Measurements from ENCODE around the gene MAP3K5.

The MAP3K5 gene

GRCh38 chr6:136535017-136535765 is 257.1 kb downstream of the MAP3K5 start:
- DNase-seq, result no peak

DNA sequence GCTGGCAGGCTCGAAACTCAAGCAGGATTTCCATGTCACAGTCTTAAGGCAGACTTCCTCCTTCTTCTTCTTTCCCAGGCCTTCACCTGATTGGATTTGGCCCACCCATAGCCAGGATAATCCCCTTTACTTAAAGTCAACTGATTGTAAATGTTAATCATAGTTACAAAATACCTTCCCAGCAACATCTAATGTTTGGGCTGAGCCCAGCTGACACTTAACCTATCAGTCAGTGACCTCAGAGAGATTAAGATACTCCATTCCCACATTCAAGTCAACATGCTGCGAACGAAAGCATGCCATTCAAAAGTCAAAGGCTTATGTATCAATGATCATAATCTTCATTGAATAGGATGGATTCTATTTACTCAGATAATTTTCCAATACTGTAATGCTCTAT is 258.0 kb downstream of the MAP3K5 start:
- DNase-seq, result no peak

DNA sequence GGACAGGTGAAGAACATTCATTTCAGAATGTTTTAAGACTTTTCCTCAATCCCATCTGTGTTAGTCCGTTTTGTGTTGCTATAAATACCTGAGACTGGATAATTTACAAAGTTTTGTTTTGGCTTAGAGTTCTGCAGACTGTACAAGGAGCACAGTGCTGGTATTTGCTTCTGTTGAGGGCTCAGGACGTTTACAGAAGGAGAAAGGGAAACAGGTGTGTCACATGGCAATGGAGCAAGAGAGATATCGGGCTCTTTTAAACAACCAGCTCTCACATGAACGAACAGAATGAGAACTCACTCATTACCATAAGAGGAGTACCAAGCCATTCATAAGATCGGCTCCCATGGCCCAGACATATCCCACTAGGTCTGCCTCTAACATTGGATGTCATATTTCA is 258.8 kb downstream of the MAP3K5 start:
- no peak for DNase-seq

DNA sequence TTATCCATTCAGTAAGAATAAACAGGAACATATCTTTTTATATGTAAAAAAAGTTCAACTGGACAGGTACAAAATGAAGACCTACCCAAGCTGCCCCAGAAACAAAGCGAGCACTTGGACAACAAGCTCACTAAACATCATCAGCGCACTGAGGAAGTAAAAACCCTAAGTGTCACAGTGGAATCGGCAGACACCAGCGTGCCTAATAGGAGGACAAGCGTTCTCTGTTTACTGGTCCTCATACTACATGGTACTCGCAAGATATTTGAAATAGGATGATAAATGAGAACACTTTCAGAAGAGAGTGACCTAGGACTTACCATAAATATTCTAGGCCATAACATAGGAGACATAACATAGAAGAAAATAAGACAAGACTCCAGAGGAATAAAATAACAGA is 260.2 kb downstream of the MAP3K5 start:
- DNase-seq, result no peak

GRCh38 chr6:136529710-136530109 is 262.6 kb downstream of the MAP3K5 start:
- DNase-seq, result no peak

DNA sequence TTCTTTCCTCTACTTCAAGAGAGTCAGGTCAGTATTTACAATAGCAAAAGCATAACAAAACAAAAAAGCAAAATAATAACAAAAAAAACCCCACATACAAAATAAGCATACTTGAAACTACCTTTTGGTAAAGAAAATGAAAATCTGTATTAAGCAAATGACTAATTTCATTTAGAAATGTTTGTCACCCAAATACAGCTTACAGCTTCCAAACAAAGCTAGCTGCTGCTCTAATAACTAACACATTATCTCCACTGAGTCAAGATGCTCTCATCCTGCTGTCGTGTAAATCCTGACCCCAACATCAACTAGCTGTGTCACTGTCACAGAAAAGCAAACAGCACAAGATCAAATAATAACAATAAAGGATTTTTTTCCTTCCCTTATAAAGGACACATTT is 263.8 kb downstream of the MAP3K5 start:
- no peak for DNase-seq

DNA sequence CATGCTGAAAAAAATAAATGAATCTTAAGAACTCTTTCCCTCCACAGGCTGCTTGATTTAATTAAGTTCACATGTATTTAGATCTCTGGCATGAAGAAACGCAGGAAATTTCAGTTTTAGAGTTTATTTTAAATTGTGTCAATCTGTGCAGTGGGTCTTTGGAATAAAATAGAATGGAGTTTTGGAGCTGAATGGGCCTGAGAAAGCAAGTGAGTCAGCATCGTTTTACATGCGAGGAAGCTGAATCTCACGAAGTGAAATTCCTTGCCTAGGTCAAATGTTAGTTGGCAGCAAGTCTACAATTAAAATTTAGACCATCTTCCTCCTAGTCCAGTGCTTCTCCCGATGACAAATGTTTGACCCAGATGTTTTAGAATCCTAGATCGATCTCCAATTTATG is 264.4 kb downstream of the MAP3K5 start:
- no peak for DNase-seq

- DNase-seq, result no peak
Measured at GRCh38 chr6:136526937-136527336, 265.3 kb downstream of the MAP3K5 start.

GRCh38 chr6:136526196-136526930 is 265.9 kb downstream of the MAP3K5 start:
- DNase-seq, result peak; percentile 52

- DNase-seq, result no peak
Measured at GRCh38 chr6:136525586-136526195, 266.6 kb downstream of the MAP3K5 start.

DNA sequence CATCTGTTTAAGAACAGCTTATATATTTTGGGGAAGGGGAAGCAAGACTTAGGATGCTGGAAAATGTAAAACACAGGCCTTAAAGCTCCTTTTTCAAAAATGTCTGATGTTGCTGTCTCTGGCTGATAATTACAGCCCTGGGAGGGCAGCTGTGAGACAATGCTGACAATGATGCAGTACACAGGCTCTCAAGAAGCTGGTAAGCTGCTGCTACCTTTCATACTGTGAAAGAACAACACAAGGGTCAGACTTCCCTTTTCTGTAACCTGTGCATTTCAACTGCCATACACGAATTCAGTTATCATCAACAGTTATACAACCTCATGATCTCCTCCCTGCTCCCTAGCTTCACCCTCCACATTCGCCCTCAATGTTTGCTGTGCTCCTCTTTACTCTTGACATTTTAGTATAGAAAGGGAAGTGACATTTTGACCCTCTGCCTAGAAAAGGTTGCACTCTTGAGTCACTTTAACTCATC is 267.3 kb downstream of the MAP3K5 start:
- DNase-seq, result no peak

DNA sequence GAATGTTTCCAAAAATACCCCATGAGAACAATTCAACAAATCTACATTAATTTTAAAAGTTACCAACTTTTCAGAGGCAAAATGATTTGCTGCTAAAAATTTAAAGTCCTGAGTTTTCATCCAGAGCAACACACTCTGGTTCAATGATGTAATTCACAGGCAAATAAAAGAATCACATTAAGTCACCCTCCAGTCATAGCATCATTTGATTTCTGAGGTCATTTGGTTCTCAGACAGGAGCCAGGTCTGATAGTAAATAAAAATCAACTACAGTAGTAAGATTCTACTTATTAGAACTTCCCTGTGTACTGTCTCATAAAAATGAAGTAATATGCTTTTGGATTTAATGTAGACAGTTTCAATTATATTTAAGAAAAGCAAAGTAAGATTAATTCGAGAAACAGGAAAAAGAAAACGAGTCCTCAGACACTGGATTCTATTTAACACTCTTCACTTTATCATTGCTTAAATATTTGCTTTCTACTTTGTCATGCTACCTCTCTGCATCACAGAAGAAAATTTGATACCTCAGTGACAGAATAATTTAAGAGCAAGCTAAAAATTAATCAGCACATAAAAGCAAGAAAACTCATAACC is 267.8 kb downstream of the MAP3K5 start:
- DNase-seq, result no peak

DNA sequence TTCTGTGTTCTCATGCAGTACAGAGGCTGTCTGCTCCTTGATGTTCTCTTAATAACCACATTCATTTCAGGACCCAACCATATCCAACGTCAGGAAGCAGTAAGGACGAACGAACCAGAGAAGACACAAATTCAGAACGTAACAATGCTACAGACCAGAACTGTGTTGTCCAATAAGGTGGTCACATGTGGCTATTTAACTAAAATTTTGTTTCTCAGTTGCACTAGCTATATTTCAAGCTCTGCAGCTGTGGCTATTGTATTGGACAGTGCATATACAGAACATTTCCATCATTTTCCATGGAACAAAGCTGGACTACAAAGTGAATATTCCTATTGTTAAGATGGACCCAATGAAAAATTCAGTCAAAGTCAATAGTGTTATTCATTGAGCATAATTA is 269.1 kb downstream of the MAP3K5 start:
- DNase-seq, result no peak

GRCh38 chr6:136522636-136523035 is 269.6 kb downstream of the MAP3K5 start:
- DNase-seq, result no peak

DNA sequence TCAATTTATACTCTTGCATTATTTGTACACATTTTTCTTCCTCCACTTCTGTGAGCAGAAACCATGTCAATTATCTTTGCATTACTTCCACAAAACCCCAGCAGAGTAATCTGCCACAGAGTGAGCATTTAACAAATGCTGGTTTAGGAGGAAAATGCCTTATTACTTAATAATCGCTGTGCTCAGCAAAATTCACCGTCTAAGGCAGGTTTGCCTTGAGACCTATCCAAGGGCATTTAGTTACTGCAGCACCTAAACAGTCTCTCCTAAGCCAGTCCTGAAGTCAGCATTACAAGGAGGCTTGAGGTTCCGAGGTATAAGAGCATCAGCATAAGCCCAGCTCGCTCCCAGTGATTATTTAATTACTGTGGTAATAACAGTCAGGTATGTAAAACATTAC is 270.4 kb downstream of the MAP3K5 start:
- DNase-seq, result no peak

DNA sequence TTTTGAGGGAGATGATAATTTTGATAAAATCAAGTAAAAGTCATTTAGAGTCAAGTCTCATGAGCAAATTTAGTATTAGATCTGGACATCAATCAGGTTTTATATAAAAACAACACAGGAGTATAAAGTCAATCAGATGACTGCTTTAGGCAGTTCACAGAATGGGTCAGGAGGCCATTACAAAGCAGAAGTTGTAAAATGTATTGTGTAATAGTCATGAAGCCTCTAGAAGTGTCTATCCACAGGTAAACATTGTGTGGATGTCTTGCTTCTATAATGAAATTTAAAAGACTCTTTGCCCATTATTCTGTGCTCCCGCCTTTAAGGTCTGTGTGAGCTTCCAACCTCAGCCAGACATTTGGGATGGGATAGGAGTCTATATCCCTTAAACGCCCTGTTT is 270.9 kb downstream of the MAP3K5 start:
- no peak for DNase-seq

- no peak for DNase-seq
Measured at GRCh38 chr6:136520517-136520916, 271.8 kb downstream of the MAP3K5 start.

GRCh38 chr6:136517582-136517981 is 274.7 kb downstream of the MAP3K5 start:
- no peak for DNase-seq

- DNase-seq, result no peak
Measured at GRCh38 chr6:136517002-136517401, 275.3 kb downstream of the MAP3K5 start.

DNA sequence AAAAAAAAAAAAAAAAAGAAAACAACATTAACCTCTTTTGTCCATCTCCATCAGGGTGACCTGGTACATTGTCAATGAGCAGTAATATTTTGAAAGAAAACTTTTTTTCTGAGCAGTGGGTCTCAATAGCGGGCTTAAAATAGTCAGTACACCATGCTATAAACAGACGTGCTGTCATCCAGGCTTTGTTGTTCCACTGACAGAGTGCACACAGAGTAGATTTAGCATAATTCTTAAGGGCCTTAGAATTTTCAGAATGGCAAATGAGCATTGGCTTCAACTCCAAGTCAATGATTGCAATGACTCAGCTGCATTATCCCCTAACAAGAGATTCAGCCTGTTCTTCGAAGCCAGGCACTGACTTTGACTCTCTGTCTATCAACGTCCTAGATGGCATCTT is 277.7 kb downstream of the MAP3K5 start:
- no peak for DNase-seq

DNA sequence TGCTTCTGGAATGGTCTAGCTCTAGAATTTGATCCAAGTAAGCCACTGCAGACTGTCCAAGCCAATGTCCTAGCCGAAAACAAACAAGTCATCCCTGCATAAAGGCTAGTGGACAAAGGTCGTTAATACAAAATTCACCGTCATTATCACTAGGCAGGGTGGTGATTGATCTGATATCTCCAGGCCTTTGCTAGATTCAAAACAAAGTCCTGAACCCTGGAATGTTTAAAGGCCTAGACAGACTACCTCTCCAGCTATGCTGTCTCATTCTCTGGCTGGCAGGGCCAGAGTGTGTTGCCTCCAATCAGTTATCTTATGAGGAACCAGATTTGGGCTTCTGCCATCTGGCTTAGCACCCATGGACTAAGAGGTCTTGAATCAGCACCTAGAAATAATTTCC is 280.4 kb downstream of the MAP3K5 start:
- no peak for DNase-seq

GRCh38 chr6:136511397-136511796 is 280.9 kb downstream of the MAP3K5 start:
- no peak for DNase-seq

- DNase-seq, result no peak
Measured at GRCh38 chr6:136510782-136511181, 281.5 kb downstream of the MAP3K5 start.

DNA sequence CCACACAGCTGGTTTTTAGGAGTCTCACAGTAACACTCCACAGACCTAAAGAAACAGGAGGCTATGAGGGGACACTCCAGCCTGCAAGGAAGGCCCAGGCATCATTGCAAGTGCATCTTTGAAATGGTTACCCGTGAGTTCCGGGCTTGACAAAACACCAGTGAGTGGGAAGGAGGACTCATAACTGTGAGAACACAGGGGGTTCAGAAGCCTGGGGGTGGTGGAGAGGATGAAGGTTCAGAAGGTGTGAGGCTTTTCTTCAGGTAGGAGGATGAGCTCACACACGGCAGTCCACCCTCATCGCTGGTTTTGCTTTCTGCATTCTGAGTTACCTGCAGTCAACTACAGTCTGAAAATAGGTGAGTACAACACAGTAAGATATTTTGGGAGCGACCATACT is 282.0 kb downstream of the MAP3K5 start:
- no peak for DNase-seq

Data from activated CD4-positive, alpha-beta T cell treated with anti-CD3 and anti-CD28 coated beads, Interleukin-2, Interleukin-6, amounts not matched to agents 100 ng/mL and 50 ng/mL, durations not matched to agents 16 hours and 8 hours (primary cell).